Upper lobe of left lung (tissue), 4 donors: ENCODE measurements around the gene LRRC75B.

Source experiments
- CTCF ChIP-seq, 6 experiments: fragments of 450-650 bp in 4 of 6; fragments of 200-600 bp in 2 of 6; sonication (generic) in 2 of 6; IDR thresholded peaks; one replicate each; pipeline ENCODE4 v1.5.1; 2016 to 2019; ENCODE audit warnings: antibody characterized with exemption in 6 of 6
- EP300 ChIP-seq, 4 donors: sonication (generic); formaldehyde crosslinking; IDR thresholded peaks; one replicate each; pipeline ENCODE4 v1.5.1; 2017; ENCODE audit warnings: antibody characterized with exemption in 4 of 4, control low read depth in 2 of 4

- TF ChIP-seq EP300 (IDR thresholded peaks at IDR 0.05), result no peak
- TF ChIP-seq CTCF (IDR thresholded peaks at IDR 0.05), result no peak
Measured at GRCh38 chr22:24565077-24565476, 27.8 kb downstream of the LRRC75B start.
